Kidney tubule cell (primary cell): Measurements from ENCODE around the gene CACHD1.
A peak's percentile ranks its signal among the peaks of the same experiment; 100 is the strongest.

ENCODE experiments used
- DNase-seq: peaks from one replicate; pipeline ENCODE4 v3.0.0-alpha.2; 2018; ENCODE audit warnings: low spot score

The CACHD1 gene

DNA sequence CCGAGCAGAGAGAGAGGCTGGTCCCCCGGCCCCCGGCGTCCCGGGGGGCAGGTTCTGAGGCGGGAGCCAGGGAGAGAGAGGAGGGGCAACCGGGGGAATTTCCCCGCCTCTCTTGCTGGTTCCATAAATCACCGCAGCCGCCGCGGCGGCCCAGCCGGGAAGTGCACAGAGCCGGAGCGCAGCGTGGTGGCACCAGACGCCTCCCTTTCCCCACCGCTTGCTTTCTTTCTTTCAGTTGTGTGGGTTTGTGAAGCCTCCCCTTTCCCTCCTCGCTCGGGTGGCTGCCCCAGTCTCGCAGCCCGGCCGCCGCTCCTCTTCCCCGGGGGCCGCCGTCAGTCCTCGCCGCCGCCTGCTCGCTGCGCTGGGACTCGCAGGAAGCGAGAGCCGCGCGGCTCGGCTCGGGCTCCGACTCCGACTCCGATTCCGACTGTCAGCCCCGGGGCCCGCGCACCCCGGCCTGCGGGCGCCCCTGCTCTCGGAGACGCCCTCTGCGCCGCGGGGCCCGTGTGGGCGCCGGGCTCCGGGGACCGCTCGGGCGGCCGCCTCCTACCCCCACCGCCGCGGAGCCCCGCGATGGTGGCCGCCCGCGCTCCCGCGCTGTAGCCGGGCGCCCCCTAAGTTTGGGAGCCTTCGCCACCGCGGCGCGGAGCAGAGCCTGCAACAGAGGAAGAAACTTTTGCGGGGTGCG lies at the start of gene CACHD1:
CACHD1 (plus strand) TSS at position 153 of the 688 bp plus-strand sequence. CDS start 616 bp downstream, outside the sequence.
- DNase-seq, result peak; percentile 89

GRCh38 chr1:64421377-64421776 lies 48.6 kb upstream of the CACHD1 start:
- DNase-seq, result peak; percentile 46

DNA sequence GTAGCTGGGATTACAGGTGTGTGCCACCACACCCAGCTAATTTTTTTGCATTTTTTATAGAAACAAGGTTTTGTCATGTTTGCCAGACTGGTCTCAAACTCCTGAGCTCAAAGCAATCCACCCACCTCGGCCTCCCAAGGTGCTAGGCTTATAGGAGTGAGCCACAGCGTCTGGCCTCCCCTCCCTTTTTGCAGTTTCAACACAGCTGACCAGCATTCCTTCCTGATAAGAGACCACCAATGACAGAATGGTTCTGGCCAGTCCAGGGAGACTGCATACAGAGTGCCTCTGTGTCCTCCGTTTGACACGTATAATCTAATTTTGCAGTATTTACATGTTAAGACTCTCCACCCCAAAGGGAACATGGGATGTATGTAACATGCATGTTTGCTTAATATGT lies 46.4 kb upstream of the CACHD1 start:
- no peak for DNase-seq

- DNase-seq, result no peak
These were observed 45.5 kb upstream of the CACHD1 start for GRCh38 chr1:64424412-64424811.

DNA sequence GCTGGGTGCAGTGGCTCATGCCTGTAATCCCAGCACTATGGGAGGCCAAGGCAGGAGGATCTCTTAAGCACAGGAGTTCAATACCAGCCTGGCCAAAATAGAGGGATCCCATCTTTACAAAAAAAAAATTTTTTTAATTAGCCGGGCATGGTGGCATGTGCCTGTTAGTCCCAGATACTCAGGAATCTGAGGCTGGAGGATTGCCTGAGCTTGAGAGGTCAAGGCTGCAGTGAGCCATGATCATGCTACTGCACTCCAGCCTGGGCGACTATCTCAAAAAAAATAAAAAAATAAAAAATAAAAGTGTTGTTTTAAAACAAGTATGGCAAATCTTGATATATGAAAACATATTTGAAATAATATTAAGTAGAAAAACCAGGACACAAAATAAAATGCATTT lies 44.4 kb upstream of the CACHD1 start:
- no peak for DNase-seq

DNA sequence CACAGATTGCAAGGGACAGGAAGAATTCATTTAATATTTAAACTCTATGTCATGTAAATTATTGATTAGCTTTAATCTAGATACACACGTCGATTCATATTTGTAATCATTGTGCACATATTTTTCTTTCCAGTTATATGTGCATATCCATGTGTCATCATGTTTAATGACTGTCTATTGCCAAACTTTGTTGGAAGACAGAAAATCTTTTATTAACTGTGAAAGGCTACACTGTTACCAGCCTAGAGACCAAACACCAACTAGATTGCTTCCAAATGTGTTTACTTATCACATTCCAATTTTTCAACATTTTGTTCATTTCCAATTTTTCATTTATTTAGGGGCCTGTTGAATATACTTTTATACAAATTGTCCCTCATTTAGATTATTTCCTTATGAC lies 43.2 kb upstream of the CACHD1 start:
- no peak for DNase-seq

- no peak for DNase-seq
These were observed 42.0 kb upstream of the CACHD1 start for GRCh38 chr1:64427879-64428278.

GRCh38 chr1:64433308-64433707 lies 36.6 kb upstream of the CACHD1 start:
- DNase-seq, result no peak

- DNase-seq, result no peak
These were observed 36.2 kb upstream of the CACHD1 start for GRCh38 chr1:64433747-64434146.

GRCh38 chr1:64435000-64435399 lies 34.9 kb upstream of the CACHD1 start:
- no peak for DNase-seq

- DNase-seq, result no peak
These were observed 32.5 kb upstream of the CACHD1 start for GRCh38 chr1:64437453-64437852.

DNA sequence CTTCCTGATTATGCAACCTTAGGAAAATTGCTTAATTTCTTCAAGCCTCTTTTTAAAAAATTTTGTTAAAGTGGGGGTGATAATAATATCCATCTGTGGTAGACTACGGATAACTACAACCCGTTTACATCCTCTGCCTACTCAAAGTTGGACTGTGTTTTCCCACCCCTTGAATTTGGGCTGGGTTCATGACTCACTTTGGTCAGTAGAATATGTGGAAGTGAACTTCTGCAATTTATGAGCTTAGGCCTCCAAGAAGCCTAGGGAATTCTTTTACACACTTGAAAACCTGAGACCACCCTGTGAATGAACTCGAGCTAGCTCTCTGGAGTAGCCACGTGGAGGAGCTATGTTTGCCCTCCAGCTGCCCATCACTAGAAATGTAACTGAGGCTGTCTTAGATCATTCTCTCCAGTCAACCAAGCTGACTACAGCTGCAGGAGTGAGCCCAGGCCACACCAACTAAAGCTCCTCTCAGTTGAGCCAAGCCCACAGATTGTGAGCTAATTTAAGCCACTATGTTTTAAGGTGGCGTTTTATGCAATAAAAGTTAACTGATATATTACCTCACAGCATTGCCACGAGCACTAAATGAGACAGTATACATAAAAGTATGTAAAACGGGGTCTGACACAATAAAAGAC lies 29.6 kb upstream of the CACHD1 start:
- DNase-seq, result no peak

DNA sequence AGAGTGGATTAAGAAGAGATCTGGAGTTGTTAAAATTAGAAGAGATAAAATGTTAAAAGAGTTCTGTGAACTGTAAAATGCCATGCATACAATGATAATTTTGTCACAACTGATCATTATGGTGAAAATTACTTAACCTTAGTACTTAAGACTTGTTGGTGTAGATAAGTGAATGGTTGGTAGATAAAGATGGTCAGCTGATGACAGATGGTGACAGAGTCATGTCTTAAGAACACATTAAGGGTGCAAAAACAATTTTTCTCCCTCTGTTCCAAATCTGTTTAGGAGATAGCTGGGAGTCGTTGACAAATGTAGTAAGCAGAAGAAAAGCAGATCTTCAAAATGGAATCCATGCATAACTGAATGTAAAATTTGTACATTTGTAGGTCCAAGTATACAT lies 18.5 kb upstream of the CACHD1 start:
- DNase-seq, result no peak

- no peak for DNase-seq
These were observed 16.2 kb upstream of the CACHD1 start for GRCh38 chr1:64453688-64454087.

GRCh38 chr1:64458915-64459314 lies 11.0 kb upstream of the CACHD1 start:
- no peak for DNase-seq

DNA sequence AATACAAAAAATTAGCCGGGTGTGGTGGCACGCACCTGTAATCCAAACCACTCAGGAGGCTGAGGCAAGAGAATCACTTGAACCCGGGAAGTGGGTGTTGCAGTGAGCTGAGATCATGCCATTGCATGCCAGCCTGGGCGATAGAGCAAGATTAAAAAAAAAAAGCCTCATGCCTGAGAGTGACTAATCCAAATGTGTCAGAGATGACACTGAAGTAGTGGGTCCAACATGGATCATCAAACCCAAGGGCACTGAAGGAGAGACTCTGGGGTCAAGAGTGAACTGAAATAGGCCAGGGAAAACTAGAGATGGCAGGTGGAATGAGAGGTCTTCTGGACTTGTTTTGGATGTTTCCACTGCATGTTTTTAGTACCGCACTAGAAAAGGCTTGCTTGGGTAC lies 10.2 kb upstream of the CACHD1 start:
- DNase-seq, result peak; percentile 20

DNA sequence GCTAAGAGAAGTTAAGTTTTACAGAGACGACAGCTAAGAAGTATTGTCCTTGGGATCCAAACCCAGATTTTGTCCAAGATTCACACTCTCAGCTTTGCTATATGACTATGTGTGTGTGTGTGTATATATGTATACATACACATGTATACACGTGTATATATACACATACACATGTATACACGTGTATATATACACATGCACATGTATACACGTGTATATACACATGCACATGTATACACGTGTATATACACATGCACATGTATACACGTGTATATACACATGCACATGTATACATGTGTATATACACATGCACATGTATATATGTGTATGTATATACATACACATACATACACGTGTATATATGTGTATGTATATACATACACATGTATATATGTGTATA lies 3.9 kb upstream of the CACHD1 start:
- no peak for DNase-seq

GRCh38 chr1:64469116-64469976 lies 583 bp upstream of the CACHD1 start:
- DNase-seq, result peak; percentile 51

GRCh38 chr1:64470665-64471217 lies 812 bp downstream of the CACHD1 start:
- DNase-seq, result peak; percentile 29

DNA sequence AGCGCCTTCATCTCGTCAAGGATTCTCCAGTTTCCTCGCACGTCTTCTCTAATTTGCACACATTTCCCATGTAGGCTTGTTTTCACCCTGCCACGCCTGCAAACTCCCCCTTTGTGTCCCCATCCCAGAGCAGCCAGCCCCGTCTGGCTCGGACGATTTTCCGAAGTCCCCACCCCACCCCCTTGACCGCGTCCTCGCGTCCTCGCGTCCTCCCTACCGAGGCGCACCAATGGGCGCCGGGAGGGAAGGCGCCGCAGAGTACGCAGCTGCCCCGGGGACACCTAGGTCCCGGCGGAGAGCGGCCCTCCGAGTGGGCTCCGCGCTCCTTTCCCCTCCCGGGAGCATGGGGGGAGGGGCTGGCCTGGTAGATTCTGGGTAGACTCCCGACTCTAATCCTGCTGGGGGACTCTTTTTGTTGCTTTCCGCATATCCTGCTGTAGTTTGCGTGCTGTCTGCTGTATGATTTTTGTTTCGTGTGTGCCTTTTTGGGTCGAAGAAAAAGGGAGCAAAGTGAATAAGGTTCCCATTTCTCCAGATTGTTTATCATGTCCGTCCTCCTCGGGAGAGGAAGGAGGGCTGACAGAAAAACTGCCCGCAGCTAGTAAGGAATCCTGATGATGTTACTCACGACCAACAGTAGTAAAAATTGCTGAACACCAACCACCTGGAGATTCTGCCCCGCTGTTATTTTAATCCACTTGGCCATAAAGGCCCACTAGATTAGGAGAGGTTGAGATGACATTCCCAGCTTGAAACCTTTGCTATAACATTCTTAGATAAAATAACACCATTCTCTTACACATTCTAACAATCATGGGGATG lies 1.5 kb downstream of the CACHD1 start:
- DNase-seq, result peak; percentile 45

GRCh38 chr1:64472040-64472376 lies 2.1 kb downstream of the CACHD1 start:
- no peak for DNase-seq

- DNase-seq, result no peak
These were observed 2.9 kb downstream of the CACHD1 start for GRCh38 chr1:64472805-64473204.
